Measurements from ENCODE around the gene LSAMP. TPM values are rescaled to one million over a fixed set of nuclear protein-coding genes. Genes with fewer than 3 reads are reported as not detected.

The LSAMP gene
- total RNA-seq, 1 experiment from 2014 or later = not detected

GRCh38 chr3:116165641-116166040, 279.6 kb downstream of the LSAMP start:
- BruUV-seq (replicated peaks) = no TSS peak
- no peak for TF ChIP-seq CTCF (IDR thresholded peaks at IDR 0.05; ENCODE audit: insufficient read depth in 1 of 2, low read depth in 1 of 2, low read length in 1 of 2, severe bottlenecking in 1 of 2, unreplicated experiment in 1 of 2)
- no peaks in the 10 kb centered on the region for H3K4me1 ChIP-seq
- Mint-ChIP-seq H3K27me3 (ENCODE audit: insufficient read depth, unreplicated experiment) (peaks cover 2% of the 10 kb centered on the region), H3K9me3 (ENCODE audit: unreplicated experiment) (no peaks in the 10 kb centered on the region), H3K36me3 (ENCODE audit: insufficient read depth, unreplicated experiment) (no peaks in the 10 kb centered on the region), H3K4me1 (ENCODE audit: low read depth, unreplicated experiment) (no peaks in the 10 kb centered on the region), H3K4me3 (ENCODE audit: unreplicated experiment) (no peak overlapping the region), H3K27ac (ENCODE audit: unreplicated experiment) (no peak overlapping the region)
- ChIA-PET CTCF (no interaction called here), POLR2A (no interaction called here)
- no peaks in the 10 kb centered on the region for H3K9me3 ChIP-seq
- intact Hi-C loops (cut with micrococcal nuclease; ENCODE audit: unreplicated experiment) = no loop called here
- DNase-seq = no peak
- H3K36me3 ChIP-seq (ENCODE audit: control insufficient read depth, insufficient read depth, low read length) = no peaks in the 10 kb centered on the region
- H3K4me3 ChIP-seq (ENCODE audit: low read depth, low read length) = no peak overlapping the region
- no peaks in the 10 kb centered on the region for H3K27me3 ChIP-seq (replicated peaks; ENCODE audit: control insufficient read depth, insufficient read depth, low read length)

GRCh38 chr3:116165135-116165534, 280.2 kb downstream of the LSAMP start:
- CTCF ChIA-PET = no interaction called here
- H3K4me1 Mint-ChIP-seq (ENCODE audit: low read depth, unreplicated experiment) = no peaks in the 10 kb centered on the region

GRCh38 chr3:116164039-116164438, 281.2 kb downstream of the LSAMP start:
- Histone ChIP-seq H3K4me3 (ENCODE audit: low read depth, low read length) (no peak overlapping the region), H3K4me1 (no peaks in the 10 kb centered on the region), H3K27me3 (replicated peaks; ENCODE audit: control insufficient read depth, insufficient read depth, low read length) (no peaks in the 10 kb centered on the region), H3K9me3 (no peaks in the 10 kb centered on the region), H3K36me3 (ENCODE audit: control insufficient read depth, insufficient read depth, low read length) (no peaks in the 10 kb centered on the region)
- H3K4me3 Mint-ChIP-seq (ENCODE audit: unreplicated experiment) = no peak overlapping the region
- BruUV-seq (replicated peaks) = no TSS peak
- no peak for TF ChIP-seq CTCF (IDR thresholded peaks at IDR 0.05; ENCODE audit: insufficient read depth in 1 of 2, low read depth in 1 of 2, low read length in 1 of 2, severe bottlenecking in 1 of 2, unreplicated experiment in 1 of 2)
- ChIA-PET POLR2A (no interaction called here), CTCF (no interaction called here)
- H3K36me3 Mint-ChIP-seq (ENCODE audit: insufficient read depth, unreplicated experiment) = no peaks in the 10 kb centered on the region
- intact Hi-C loops (cut with micrococcal nuclease; ENCODE audit: unreplicated experiment) = no loop called here
- no peak for DNase-seq
- no peak overlapping the region for H3K27ac Mint-ChIP-seq (ENCODE audit: unreplicated experiment)
- H3K4me1 Mint-ChIP-seq (ENCODE audit: low read depth, unreplicated experiment) = no peaks in the 10 kb centered on the region
- H3K9me3 Mint-ChIP-seq (ENCODE audit: unreplicated experiment) = no peaks in the 10 kb centered on the region
- peaks cover 2% of the 10 kb centered on the region for H3K27me3 Mint-ChIP-seq (ENCODE audit: insufficient read depth, unreplicated experiment)

More at GRCh38 chr3:116165135-116165534, 280.2 kb downstream of the LSAMP start:
- H3K27me3 Mint-ChIP-seq (ENCODE audit: insufficient read depth, unreplicated experiment) = peaks cover 2% of the 10 kb centered on the region
- no peaks in the 10 kb centered on the region for H3K4me1 ChIP-seq
- no peak overlapping the region for H3K4me3 ChIP-seq (ENCODE audit: low read depth, low read length)
- H3K9me3 ChIP-seq = no peaks in the 10 kb centered on the region
- no peak for DNase-seq
- no peaks in the 10 kb centered on the region for H3K27me3 ChIP-seq (replicated peaks; ENCODE audit: control insufficient read depth, insufficient read depth, low read length)
- H3K36me3 Mint-ChIP-seq (ENCODE audit: insufficient read depth, unreplicated experiment) = no peaks in the 10 kb centered on the region
- no peaks in the 10 kb centered on the region for H3K36me3 ChIP-seq (ENCODE audit: control insufficient read depth, insufficient read depth, low read length)
- TF ChIP-seq CTCF (IDR thresholded peaks at IDR 0.05; ENCODE audit: insufficient read depth in 1 of 2, low read depth in 1 of 2, low read length in 1 of 2, severe bottlenecking in 1 of 2, unreplicated experiment in 1 of 2) = no peak
- BruUV-seq (replicated peaks) = no TSS peak
- no peaks in the 10 kb centered on the region for H3K9me3 Mint-ChIP-seq (ENCODE audit: unreplicated experiment)
- H3K27ac Mint-ChIP-seq (ENCODE audit: unreplicated experiment) = no peak overlapping the region
- no peak overlapping the region for H3K4me3 Mint-ChIP-seq (ENCODE audit: unreplicated experiment)
- intact Hi-C loops (cut with micrococcal nuclease; ENCODE audit: unreplicated experiment) = no loop called here
- POLR2A ChIA-PET = no interaction called here

Measured in Caco-2 (cell line).